ENCODE results near the gene ARID4B. TPM values are rescaled to one million over a fixed set of nuclear protein-coding genes. Genes with fewer than 3 reads are reported as not detected.

The ARID4B gene
- total RNA-seq, 1 experiment from 2014 or later = 34.2 TPM

GRCh38 chr1:235266967-235267366 is 61.0 kb downstream of the ARID4B start:
- CTCF ChIA-PET = no interaction called here
- no peaks in the 10 kb centered on the region for H3K36me3 Mint-ChIP-seq (ENCODE audit: insufficient read depth, unreplicated experiment)
- intact Hi-C loops (cut with micrococcal nuclease; ENCODE audit: unreplicated experiment) = no loop called here

GRCh38 chr1:235266325-235266724 is 61.7 kb downstream of the ARID4B start:
- intact Hi-C loops (cut with micrococcal nuclease; ENCODE audit: unreplicated experiment) = no loop called here
- H3K36me3 Mint-ChIP-seq (ENCODE audit: insufficient read depth, unreplicated experiment) = no peaks in the 10 kb centered on the region
- Histone ChIP-seq H3K27me3 (replicated peaks; ENCODE audit: control insufficient read depth, insufficient read depth, low read length) (no peaks in the 10 kb centered on the region), H3K36me3 (ENCODE audit: control insufficient read depth, insufficient read depth, low read length) (no peaks in the 10 kb centered on the region), H3K4me3 (ENCODE audit: low read depth, low read length) (no peak overlapping the region), H3K4me1 (no peaks in the 10 kb centered on the region), H3K9me3 (no peaks in the 10 kb centered on the region)
- CTCF ChIA-PET = no interaction called here
- H3K27ac Mint-ChIP-seq (ENCODE audit: unreplicated experiment) = no peak overlapping the region
- H3K27me3 Mint-ChIP-seq (ENCODE audit: insufficient read depth, unreplicated experiment) = no peaks in the 10 kb centered on the region
- POLR2A ChIA-PET = no interaction called here
- no peaks in the 10 kb centered on the region for H3K9me3 Mint-ChIP-seq (ENCODE audit: unreplicated experiment)
- no peaks in the 10 kb centered on the region for H3K4me1 Mint-ChIP-seq (ENCODE audit: low read depth, unreplicated experiment)
- no TSS peak for BruUV-seq (replicated peaks)
- no peak for DNase-seq
- no peak for TF ChIP-seq CTCF (IDR thresholded peaks at IDR 0.05; ENCODE audit: insufficient read depth in 1 of 2, low read depth in 1 of 2, low read length in 1 of 2, severe bottlenecking in 1 of 2, unreplicated experiment in 1 of 2)
- no peak overlapping the region for H3K4me3 Mint-ChIP-seq (ENCODE audit: unreplicated experiment)

More at GRCh38 chr1:235266967-235267366, 61.0 kb downstream of the ARID4B start:
- no peaks in the 10 kb centered on the region for H3K4me1 Mint-ChIP-seq (ENCODE audit: low read depth, unreplicated experiment)
- no peaks in the 10 kb centered on the region for H3K9me3 ChIP-seq
- H3K27ac Mint-ChIP-seq (ENCODE audit: unreplicated experiment) = no peak overlapping the region
- no peak overlapping the region for H3K4me3 ChIP-seq (ENCODE audit: low read depth, low read length)
- DNase-seq = no peak
- no peaks in the 10 kb centered on the region for H3K27me3 Mint-ChIP-seq (ENCODE audit: insufficient read depth, unreplicated experiment)
- no peaks in the 10 kb centered on the region for H3K27me3 ChIP-seq (replicated peaks; ENCODE audit: control insufficient read depth, insufficient read depth, low read length)
- H3K36me3 ChIP-seq (ENCODE audit: control insufficient read depth, insufficient read depth, low read length) = no peaks in the 10 kb centered on the region
- H3K4me1 ChIP-seq = no peaks in the 10 kb centered on the region
- POLR2A ChIA-PET = no interaction called here
- no peaks in the 10 kb centered on the region for H3K9me3 Mint-ChIP-seq (ENCODE audit: unreplicated experiment)
- BruUV-seq (replicated peaks) = no TSS peak
- H3K4me3 Mint-ChIP-seq (ENCODE audit: unreplicated experiment) = no peak overlapping the region
- TF ChIP-seq CTCF (IDR thresholded peaks at IDR 0.05; ENCODE audit: insufficient read depth in 1 of 2, low read depth in 1 of 2, low read length in 1 of 2, severe bottlenecking in 1 of 2, unreplicated experiment in 1 of 2) = no peak

- Mint-ChIP-seq H3K4me1 (ENCODE audit: low read depth, unreplicated experiment) (no peaks in the 10 kb centered on the region), H3K27ac (ENCODE audit: unreplicated experiment) (no peak overlapping the region), H3K27me3 (ENCODE audit: insufficient read depth, unreplicated experiment) (no peaks in the 10 kb centered on the region), H3K9me3 (ENCODE audit: unreplicated experiment) (no peaks in the 10 kb centered on the region), H3K4me3 (ENCODE audit: unreplicated experiment) (no peak overlapping the region), H3K36me3 (ENCODE audit: insufficient read depth, unreplicated experiment) (no peaks in the 10 kb centered on the region)
- no peaks in the 10 kb centered on the region for H3K4me1 ChIP-seq
- no peak overlapping the region for H3K4me3 ChIP-seq (ENCODE audit: low read depth, low read length)
- no peaks in the 10 kb centered on the region for H3K36me3 ChIP-seq (ENCODE audit: control insufficient read depth, insufficient read depth, low read length)
- intact Hi-C loops (cut with micrococcal nuclease; ENCODE audit: unreplicated experiment) = no loop called here
- CTCF ChIA-PET = no interaction called here
- TF ChIP-seq CTCF (IDR thresholded peaks at IDR 0.05; ENCODE audit: insufficient read depth in 1 of 2, low read depth in 1 of 2, low read length in 1 of 2, severe bottlenecking in 1 of 2, unreplicated experiment in 1 of 2) = no peak
- BruUV-seq (replicated peaks) = no TSS peak
- DNase-seq = no peak
- no peaks in the 10 kb centered on the region for H3K9me3 ChIP-seq
- H3K27me3 ChIP-seq (replicated peaks; ENCODE audit: control insufficient read depth, insufficient read depth, low read length) = no peaks in the 10 kb centered on the region
- POLR2A ChIA-PET = no interaction called here
Measured at GRCh38 chr1:235265900-235266299, 62.1 kb downstream of the ARID4B start.
